SK-N-MC (cell line): ENCODE measurements around the gene ACOT8.

Experiments used
- EZH2 ChIP-seq: fragments of 200-600 bp; sonication (generic); IDR thresholded peaks from one replicate; pipeline ENCODE4 v1.6.1; 2017; ENCODE audit warnings: antibody characterized with exemption
- FOXP2 ChIP-seq: optimal IDR thresholded peaks from 2 replicates; pipeline ENCODE3; 2011; ENCODE audit warnings: mild to moderate bottlenecking, moderate library complexity; ENCODE audit not compliant: insufficient read depth; ENCODE audit errors: extremely low read length, control extremely low read depth
- POLR2AphosphoS5 ChIP-seq: IDR thresholded peaks from 2 replicates; pipeline ENCODE4 v1.6.1; 2012; ENCODE audit warnings: mild to moderate bottlenecking, low read depth, low read length, borderline replicate concordance

- TF ChIP-seq FOXP2 (no peak), POLR2AphosphoS5 (no peak), EZH2 (no peak)
Observed at GRCh38 chr20:45851501-45851900, 5.7 kb downstream of the ACOT8 start.
